ENCODE data around the gene GPC5. TPM values are rescaled to one million over a fixed set of nuclear protein-coding genes. Genes with fewer than 3 reads are reported as not detected.

Gene GPC5
- total and polyA plus RNA-seq, 2 of the 8 experiments (the other 6 are each of a cell fraction or from before 2014, with no cell fraction given) = 0.20 to 0.39 TPM

- no peak overlapping the region for H2AFZ ChIP-seq (ENCODE audit: low read length)
- CTCF ChIA-PET (ENCODE audit: partially characterized antibody) = no interaction called here
- POLR2A ChIA-PET (ENCODE audit: partially characterized antibody) = no interaction called here
Observed at GRCh38 chr13:92830821-92831220, 1432.4 kb downstream of the GPC5 start.

More at GRCh38 chr13:92830821-92831220, 1432.4 kb downstream of the GPC5 start:
- no peaks in the 10 kb centered on the region for H4K20me1 ChIP-seq (replicated peaks in 1 of 2; ENCODE audit: control insufficient read depth in 1 of 2, insufficient read depth in 2 of 2, low read length in 2 of 2)
- no peak overlapping the region for H3K9ac ChIP-seq (replicated peaks in 1 of 4; ENCODE audit: extremely low read depth in 1 of 4, low read depth in 3 of 4, low read length in 3 of 4)
- H2BK15ac ChIP-seq (ENCODE audit: low read length) = no peak overlapping the region
- DNase-seq (ENCODE audit: low read depth in 1 of 2, low spot score in 2 of 2) (no peak), FAIRE-seq (no peak)
- H3K4me2 ChIP-seq (ENCODE audit: insufficient read depth in 1 of 2, low read depth in 2 of 2, low read length in 2 of 2) = no peak overlapping the region
- H3K79me1 ChIP-seq (ENCODE audit: low read depth, low read length) = no peaks in the 10 kb centered on the region
- no peak overlapping the region for H3K4me3 ChIP-seq (ENCODE audit: extremely low read depth in 1 of 4, insufficient read depth in 2 of 4, low read depth in 3 of 4, low read length in 4 of 4)
- no peak overlapping the region for H4K91ac ChIP-seq (replicated peaks; ENCODE audit: insufficient read length, low read length)
- no peaks in the 10 kb centered on the region for H3K4me1 ChIP-seq (replicated peaks in 1 of 4; ENCODE audit: control insufficient read depth in 3 of 4, insufficient read depth in 4 of 4, low read length in 3 of 4)
- no peak overlapping the region for H3K27ac ChIP-seq (ENCODE audit: low read depth, low read length)
- H2BK5ac ChIP-seq (ENCODE audit: low read depth, low read length) = no peak overlapping the region
- no peak overlapping the region for H3K23ac ChIP-seq (ENCODE audit: insufficient read length)
- H2BK12ac ChIP-seq (ENCODE audit: low read depth, low read length) = no peak overlapping the region
- 88% methylated on average over 3 of the region's 3 CpGs; no CpG with 5 or more reads in 1 of the 2 experiments for WGBS, 2 experiments (ENCODE audit: extremely low coverage in 1 of 2, insufficient coverage in 1 of 2, insufficient read length in 1 of 2, insufficient replicate concordance in 2 of 2, low coverage in 1 of 2, low lambda C conversion rate in 2 of 2, missing lambda C conversion rate in 1 of 2)
- H4K5ac ChIP-seq (ENCODE audit: insufficient read length, low read depth, low read length) = no peak overlapping the region
- H3K4ac ChIP-seq (replicated peaks; ENCODE audit: insufficient read length, low read depth, low read length) = no peak overlapping the region
- TF ChIP-seq SIRT6 (IDR thresholded peaks at IDR 0.05; ENCODE audit: low read length) = no peak
- no peak for TF ChIP-seq BRCA1 (IDR thresholded peaks at IDR 0.05; ENCODE audit: low read depth, low read length)
- TF ChIP-seq BCL11A (IDR thresholded peaks at IDR 0.05; ENCODE audit: low read depth in 2 of 2, low read length in 2 of 2) = no peak
- TF ChIP-seq CBX8 (IDR thresholded peaks at IDR 0.05; ENCODE audit: borderline replicate concordance, low read depth, low read length) = no peak
- TF ChIP-seq JUND (IDR thresholded peaks at IDR 0.05; ENCODE audit: low read length) = no peak
- no peak for TF ChIP-seq SP2 (IDR thresholded peaks at IDR 0.05; ENCODE audit: low read length)
- no peaks in the 10 kb centered on the region for H3K23me2 ChIP-seq (ENCODE audit: low read depth, low read length)
- no peaks in the 10 kb centered on the region for H3K79me2 ChIP-seq (ENCODE audit: control insufficient read depth in 1 of 2, insufficient read depth in 2 of 2, low read length in 2 of 2)
- H2BK120ac ChIP-seq (replicated peaks; ENCODE audit: low read depth, low read length) = no peak overlapping the region
- H3K18ac ChIP-seq (ENCODE audit: extremely low read depth, low read length) = no peak overlapping the region
- no peak overlapping the region for H3K56ac ChIP-seq (replicated peaks; ENCODE audit: insufficient read length, low read depth, low read length)
- no peaks in the 10 kb centered on the region for H3K27me3 ChIP-seq (replicated peaks in 1 of 4; ENCODE audit: control insufficient read depth in 3 of 4, extremely low read depth in 1 of 4, insufficient read depth in 3 of 4, low read length in 3 of 4)
- no peak overlapping the region for H3K14ac ChIP-seq (ENCODE audit: insufficient read length)
- H3K36me3 ChIP-seq (ENCODE audit: control insufficient read depth in 2 of 4, insufficient read depth in 4 of 4, low read length in 3 of 4) = no peaks in the 10 kb centered on the region
- no peaks in the 10 kb centered on the region for H3K9me3 ChIP-seq (ENCODE audit: insufficient read depth in 2 of 2, low read depth in 1 of 2, low read length in 1 of 2)
- no peak overlapping the region for H2BK20ac ChIP-seq (ENCODE audit: low read length)
- no peak overlapping the region for H4K8ac ChIP-seq (ENCODE audit: extremely low read depth, insufficient read depth, low read length)
- no peak overlapping the region for H2AK5ac ChIP-seq (ENCODE audit: low read depth, low read length)

All from H1 (cell line).